PC-3 (cell line): ENCODE data around the gene R3HDM2. TPM values are rescaled to one million over a fixed set of nuclear protein-coding genes. Genes with fewer than 3 reads are reported as not detected.

Experiments used
- ATAC-seq: fragments of 200-7000 bp; cut with Tn5 transposase; 2 replicates; pipeline ENCODE4 v1.9.1; 2020; ENCODE audit warnings: mild to moderate bottlenecking, moderate library complexity
- BruUV-seq: library from RNA; stranded (reverse); fragments of 400-500 nt; replicated peaks from 2 replicates; lab custom pipeline; 2021; lab: Mats Ljungman, UMichigan
- CTCF ChIA-PET: fragments of 300-600 bp; sonication (Branson Sonifier 250); formaldehyde crosslinking; loops from one replicate; lab custom pipeline; 2022; ENCODE audit warnings: antibody characterized with exemption; lab: Charles Lee
- POLR2A ChIA-PET: fragments of 300-600 bp; sonication (Branson Sonifier 250); formaldehyde crosslinking; loops from one replicate; lab custom pipeline; 2022; ENCODE audit warnings: antibody characterized with exemption; ENCODE audit not compliant: unreplicated experiment; lab: Charles Lee
- DNase-seq: peaks from one replicate; pipeline ENCODE4 v3.0.0-alpha.2; 2015
- H2AFZ ChIP-seq: fragments of 300-600 bp; sonication (generic); 2 replicates; pipeline ENCODE4 v1.6.0; 2016; ENCODE audit warnings: antibody characterized with exemption, low read length
- H3F3A ChIP-seq: fragments of 300-600 bp; sonication (generic); one replicate; pipeline ENCODE4 v1.6.0; 2017; ENCODE audit warnings: antibody characterized with exemption, low read length, control low read depth, mild to moderate bottlenecking; ENCODE audit not compliant: unreplicated experiment
- H3K27ac ChIP-seq: fragments of 300-600 bp; sonication (generic); 2 replicates; pipeline ENCODE4 v1.5.1; 2016; ENCODE audit warnings: mild to moderate bottlenecking, low read length
- H3K27me3 ChIP-seq: fragments of 300-600 bp; sonication (generic); 2 replicates; pipeline ENCODE4 v1.6.1; 2016; ENCODE audit warnings: low read length, mixed read lengths
- H3K36me3 ChIP-seq: fragments of 300-600 bp; sonication (generic); 2 replicates; pipeline ENCODE4 v1.6.1; 2016; ENCODE audit warnings: low read depth, mixed run types, low read length, mixed read lengths
- H3K4me1 ChIP-seq: fragments of 300-600 bp; sonication (generic); 2 replicates; pipeline ENCODE4 v1.5.1; 2016; ENCODE audit warnings: low read length; ENCODE audit not compliant: insufficient read depth
- H3K4me2 ChIP-seq: fragments of 300-600 bp; sonication (generic); 2 replicates; pipeline ENCODE4 v1.6.0; 2016; ENCODE audit warnings: low read length
- H3K4me3 ChIP-seq: fragments of 300-600 bp; sonication (generic); 2 replicates; pipeline ENCODE4 v1.5.1; 2016; ENCODE audit warnings: mild to moderate bottlenecking, low read length, mixed read lengths
- H3K79me2 ChIP-seq: fragments of 300-600 bp; sonication (generic); 2 replicates; pipeline ENCODE4 v1.6.1; 2017; ENCODE audit warnings: low read length, mixed read lengths
- H3K9ac ChIP-seq: fragments of 300-600 bp; sonication (generic); 2 replicates; pipeline ENCODE4 v1.6.0; 2016; ENCODE audit warnings: mild to moderate bottlenecking, low read length
- H3K9me2 ChIP-seq: fragments of 300-600 bp; sonication (generic); replicated peaks from 2 replicates; pipeline ENCODE4 v1.6.1; 2016; ENCODE audit warnings: mixed run types, low read length, mixed read lengths
- H3K9me3 ChIP-seq: fragments of 300-600 bp; sonication (generic); 2 replicates; pipeline ENCODE4 v1.6.1; 2016; ENCODE audit warnings: low read length, mixed read lengths
- H4K20me1 ChIP-seq: fragments of 300-600 bp; sonication (generic); 2 replicates; pipeline ENCODE4 v1.6.1; 2016; ENCODE audit warnings: low read length, mixed read lengths
- CTCF ChIP-seq: fragments of 300-600 bp; sonication (generic); conservative IDR thresholded peaks from 2 replicates; pipeline ENCODE4 v1.5.1; 2017; ENCODE audit warnings: antibody characterized with exemption, low read depth, mild to moderate bottlenecking, low read length
- EZH2 ChIP-seq: fragments of 300-600 bp; sonication (generic); IDR thresholded peaks from one replicate; pipeline ENCODE4 v1.6.1; 2017; ENCODE audit warnings: antibody characterized with exemption, mild to moderate bottlenecking, low read length; ENCODE audit not compliant: unreplicated experiment
- EZH2phosphoT487 ChIP-seq: fragments of 300-600 bp; sonication (generic); IDR thresholded peaks from 2 replicates; pipeline ENCODE4 v1.6.1; 2018; ENCODE audit warnings: mild to moderate bottlenecking, antibody characterized with exemption, low read length, borderline replicate concordance
- intact Hi-C: fragments of 100-400 bp; cut with micrococcal nuclease; formaldehyde crosslinking; loops from 2 replicates; pipeline ENCODE4 v1.9.0; 2023
- total RNA-seq: library from RNA; depleted of rRNA; stranded (reverse); fragments of >200 nt; gene quantifications from 2 replicates; pipeline ENCODE4 v1.2.3, GENCODE V29; 2014

R3HDM2 gene
- total RNA-seq, 1 experiment from 2014 or later = 14.0 TPM

DNA sequence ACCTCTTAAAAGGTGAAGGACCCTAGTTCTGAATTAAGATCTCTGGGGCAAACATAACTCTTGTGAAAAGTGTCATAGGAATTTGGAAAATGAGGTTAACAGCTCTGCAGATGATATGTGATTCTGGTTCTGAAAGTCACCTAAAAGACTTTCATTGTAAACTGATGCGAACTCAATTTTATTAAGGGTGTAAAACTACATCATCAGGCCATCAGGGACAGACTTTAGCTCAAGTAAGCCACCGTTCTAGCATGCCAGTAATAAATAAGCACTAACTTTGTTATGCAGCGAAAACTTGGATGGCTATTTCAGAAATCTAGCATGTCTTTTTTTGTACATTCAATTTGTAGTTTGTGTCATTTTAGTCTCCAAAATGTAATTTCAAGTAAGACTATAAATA, 61.6 kb downstream of the R3HDM2 start:
- no peaks in the 10 kb centered on the region for H4K20me1 ChIP-seq
- no peak overlapping the region for H3K4me2 ChIP-seq
- ATAC-seq = no peak
- H3K9me3 ChIP-seq = no peaks in the 10 kb centered on the region
- no peaks in the 10 kb centered on the region for H3K79me2 ChIP-seq
- intact Hi-C loops = loop anchor here (10.0 kb wide), 1 partner anchor 54 kb away; no protein-coding TSS in a partner anchor
- DNase-seq = no peak
- POLR2A ChIA-PET = no interaction called here
- no peak overlapping the region for H2AFZ ChIP-seq
- no peaks in the 10 kb centered on the region for H3K9me2 ChIP-seq
- no peak overlapping the region for H3K9ac ChIP-seq
- CTCF ChIA-PET = no interaction called here
- no peaks in the 10 kb centered on the region for H3K27me3 ChIP-seq
- no TSS peak for BruUV-seq
- H3K4me1 ChIP-seq = no peaks in the 10 kb centered on the region
- H3K27ac ChIP-seq = no peak overlapping the region
- no peak for TF ChIP-seq CTCF
- no peak for TF ChIP-seq EZH2phosphoT487
- no peak for TF ChIP-seq EZH2
- H3K4me3 ChIP-seq = no peak overlapping the region
- no peaks in the 10 kb centered on the region for H3F3A ChIP-seq
- peaks cover 5% of the 10 kb centered on the region; the same call in 1 of the 2 replicates for H3K36me3 ChIP-seq

- no peaks in the 10 kb centered on the region for H3K4me1 ChIP-seq
Measured at GRCh38 chr12:57368349-57369095, 62.3 kb downstream of the R3HDM2 start.

More at GRCh38 chr12:57368349-57369095, 62.3 kb downstream of the R3HDM2 start:
- Histone ChIP-seq H3K27ac (no peak overlapping the region), H3F3A (no peaks in the 10 kb centered on the region), H3K9me3 (no peaks in the 10 kb centered on the region), H3K79me2 (no peaks in the 10 kb centered on the region), H2AFZ (no peak overlapping the region), H3K4me3 (no peak overlapping the region), H3K9ac (no peak overlapping the region), H3K9me2 (no peaks in the 10 kb centered on the region), H3K27me3 (no peaks in the 10 kb centered on the region), H3K36me3 (peaks cover 5% of the 10 kb centered on the region; the same call in 1 of the 2 replicates), H3K4me2 (no peak overlapping the region), H4K20me1 (no peaks in the 10 kb centered on the region)
- TF ChIP-seq EZH2 (no peak), CTCF (no peak), EZH2phosphoT487 (no peak)
- ATAC-seq = no peak
- CTCF ChIA-PET = no interaction called here
- BruUV-seq = no TSS peak
- DNase-seq = no peak
- intact Hi-C loops = loop anchor here (10.0 kb wide), 1 partner anchor 54 kb away; no protein-coding TSS in a partner anchor
- POLR2A ChIA-PET = no interaction called here
